Left lobe of liver (tissue), 2 donors: ENCODE measurements around the gene CCDC88C. TPM values are rescaled to one million over a fixed set of nuclear protein-coding genes. Genes with fewer than 3 reads are reported as not detected.
A peak's percentile ranks its signal among the peaks of the same experiment; 100 is the strongest.

Experiments used
- ATAC-seq: fragments of 200-7000 bp; cut with Tn5 transposase; one replicate; pipeline ENCODE4 v1.9.1; 2020; ENCODE audit warnings: mild to moderate bottlenecking, moderate library complexity
- DNase-seq: peaks from one replicate; pipeline ENCODE4 v3.0.0-alpha.2; 2020; ENCODE audit warnings: low spot score
- total RNA-seq: library from RNA; stranded (reverse); gene quantifications from one replicate; pipeline ENCODE4 v1.2.1, GENCODE V29; 2021
- donor health status: DM: no; HTN: no; CAD: no; lungs with moderate emphysema.
- donor health status: DM: no; HTN: yes; CAD: no.

Gene CCDC88C
- total RNA-seq, 1 donor from 2014 or later: 4.1 TPM

DNA sequence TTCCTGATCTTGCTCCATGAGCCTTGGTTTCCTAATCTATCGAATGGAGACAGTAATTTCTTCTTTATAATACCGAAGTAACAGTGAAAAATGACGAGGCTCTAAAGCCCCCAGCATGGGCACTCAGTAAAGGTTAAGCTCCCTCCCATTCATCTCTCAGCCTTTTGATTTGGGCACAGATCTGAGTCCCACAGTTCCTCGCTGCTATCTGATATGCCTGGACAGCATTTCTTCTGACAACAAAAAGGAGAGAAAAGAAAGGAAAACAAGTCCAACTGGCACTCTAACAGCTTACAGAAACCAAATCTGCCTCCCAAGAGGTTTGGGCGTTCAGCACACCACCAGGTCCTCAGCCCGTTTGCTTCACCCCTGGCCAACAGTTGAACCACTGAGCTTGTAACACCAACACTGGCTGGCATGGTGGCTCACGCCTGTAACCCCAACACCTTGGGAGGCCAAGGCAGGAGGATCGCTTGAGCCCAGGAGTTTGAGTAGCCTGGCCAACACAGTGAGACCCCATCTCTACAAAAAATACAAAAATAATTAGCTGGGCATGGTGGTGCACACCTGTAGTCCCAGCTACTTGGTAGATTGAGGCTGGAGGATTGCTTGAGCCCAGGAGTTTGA, 19.5 kb downstream of the CCDC88C start:
- no peak for DNase-seq
- no peak for ATAC-seq

DNA sequence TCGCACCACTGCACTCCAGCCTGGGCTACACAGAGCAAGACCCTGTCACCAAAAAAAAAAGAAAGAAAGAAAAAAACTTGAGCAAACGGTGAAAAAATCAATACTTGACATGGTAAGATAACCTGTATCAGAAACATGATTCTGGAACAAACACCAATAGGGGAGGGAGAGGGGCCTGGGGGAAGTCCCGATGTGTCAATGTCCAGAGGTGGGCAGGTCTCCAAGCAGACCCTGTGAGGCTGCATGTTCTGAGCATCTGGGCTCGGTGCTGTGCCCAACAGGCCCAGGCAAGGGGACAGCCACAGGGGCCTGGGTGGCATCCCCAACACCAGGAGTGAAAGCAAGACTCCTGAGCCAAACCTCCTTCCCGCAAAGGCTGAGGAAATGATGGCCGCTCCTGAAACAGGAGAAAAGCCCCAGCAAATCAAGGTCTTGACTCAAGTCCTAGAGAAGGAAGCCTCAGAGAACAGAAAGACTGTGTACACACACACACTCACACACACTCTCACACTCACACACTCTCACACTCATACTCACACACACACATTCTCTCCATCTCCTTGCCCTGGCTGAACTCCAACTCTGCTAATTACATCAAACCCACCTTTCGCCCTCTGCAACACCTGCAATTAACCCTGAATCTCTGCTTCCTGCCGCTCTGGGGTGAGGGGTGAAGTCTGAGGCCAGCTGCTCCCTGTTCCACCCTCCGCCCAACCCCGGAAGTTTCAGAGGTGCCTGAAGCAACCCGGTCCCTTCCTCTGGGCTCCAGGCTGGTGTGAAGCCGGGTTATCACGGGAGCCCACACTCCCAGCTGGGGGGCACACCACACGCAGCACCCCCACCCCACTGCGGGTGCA, 20.4 kb downstream of the CCDC88C start:
- DNase-seq (no peak), ATAC-seq (peak; percentile 60)

DNA sequence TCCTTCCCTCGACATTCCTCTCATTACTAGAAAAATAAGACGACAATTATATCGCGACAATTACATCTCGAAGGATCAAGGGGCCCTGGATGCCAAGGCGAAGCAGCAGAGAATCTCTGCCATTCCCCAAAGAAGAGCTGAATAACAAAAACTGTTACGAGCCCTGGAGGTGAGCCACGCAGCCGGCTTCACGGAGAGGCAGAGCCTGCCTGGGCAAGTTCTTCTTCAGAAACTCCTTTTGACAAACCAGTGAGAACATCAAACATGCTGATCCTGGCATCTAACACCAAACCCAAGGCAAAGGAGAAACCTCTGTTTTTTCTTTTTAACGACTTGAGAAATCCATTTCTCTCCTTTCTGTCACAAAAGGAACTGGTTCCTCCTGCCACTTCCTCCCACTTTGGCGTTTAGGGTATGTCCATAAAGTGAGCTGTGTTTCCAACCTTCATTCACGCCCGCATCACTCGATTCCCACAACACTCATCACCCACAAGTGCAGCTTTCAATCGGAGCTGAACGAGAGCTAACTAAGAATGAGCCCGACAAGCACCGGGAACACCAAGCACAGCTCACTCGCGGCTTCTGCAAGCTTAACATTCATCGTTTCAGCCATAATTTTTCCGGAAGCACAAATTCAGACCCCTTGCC, 21.5 kb downstream of the CCDC88C start:
- ATAC-seq: no peak
- no peak for DNase-seq

DNA sequence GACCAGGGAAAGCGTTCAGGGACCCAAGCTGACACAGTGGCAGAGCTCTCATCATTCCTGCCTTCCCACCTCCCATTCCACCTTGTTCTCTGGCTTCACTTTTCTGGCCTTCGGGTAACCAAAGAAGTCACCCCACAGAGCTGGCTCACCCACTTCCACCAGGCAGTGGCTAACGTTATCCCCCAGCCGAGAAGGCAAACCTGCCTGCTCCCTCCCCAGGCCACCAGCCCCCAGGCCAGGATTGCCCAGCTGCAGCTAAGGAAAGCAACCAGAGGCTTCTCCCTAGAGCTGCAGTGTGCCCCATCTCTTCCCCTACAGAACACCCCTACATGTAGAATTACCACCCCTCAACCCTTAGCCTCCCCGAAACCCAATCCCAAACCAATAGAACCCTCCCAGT, 22.2 kb downstream of the CCDC88C start:
- DNase-seq (no peak), ATAC-seq (no peak)

DNA sequence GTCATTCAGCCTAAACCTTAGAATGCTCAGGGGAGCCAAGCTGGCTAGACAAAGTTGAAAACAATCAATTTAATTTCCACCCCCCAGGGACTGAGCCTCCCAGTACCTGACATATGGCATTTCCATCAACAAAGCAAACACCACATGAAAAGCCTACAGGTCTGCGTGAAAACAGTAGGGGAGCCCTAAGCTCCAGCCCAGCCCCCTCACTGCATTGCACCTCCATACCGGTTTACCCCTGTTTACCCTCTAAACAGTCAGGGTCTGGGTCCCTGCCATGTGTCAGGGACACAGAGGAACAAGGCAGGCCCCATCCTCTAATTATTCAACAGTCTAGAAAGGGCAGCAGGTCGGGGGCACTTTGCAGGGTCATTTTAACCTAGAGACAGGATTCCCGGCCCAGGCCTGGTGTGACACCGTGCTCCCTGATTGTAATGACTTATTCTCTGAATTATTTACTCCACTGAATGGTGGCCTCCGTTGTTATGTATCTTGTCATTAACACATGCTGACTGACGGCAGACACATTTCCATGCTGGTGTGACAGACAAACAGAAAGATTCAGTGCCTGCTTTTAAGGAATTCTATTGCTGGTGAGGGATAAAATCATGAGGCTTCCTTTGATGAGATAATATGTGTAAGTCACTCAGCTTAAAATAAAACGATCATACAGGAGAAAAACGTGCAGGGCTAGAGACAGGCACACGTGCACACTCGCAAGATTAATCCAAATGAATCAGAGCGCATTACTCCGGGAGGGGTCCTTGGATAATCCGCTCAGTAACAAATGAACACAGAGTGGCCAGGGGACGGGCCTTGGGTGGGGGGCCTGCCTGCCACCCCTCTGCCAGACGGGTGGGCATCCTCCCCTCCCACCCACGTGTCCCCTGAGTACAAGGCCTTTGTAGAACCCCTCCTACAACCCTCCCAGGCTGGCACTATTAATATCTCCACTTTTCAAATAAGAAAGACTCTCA, 23.2 kb downstream of the CCDC88C start:
- ATAC-seq: no peak
- no peak for DNase-seq

DNA sequence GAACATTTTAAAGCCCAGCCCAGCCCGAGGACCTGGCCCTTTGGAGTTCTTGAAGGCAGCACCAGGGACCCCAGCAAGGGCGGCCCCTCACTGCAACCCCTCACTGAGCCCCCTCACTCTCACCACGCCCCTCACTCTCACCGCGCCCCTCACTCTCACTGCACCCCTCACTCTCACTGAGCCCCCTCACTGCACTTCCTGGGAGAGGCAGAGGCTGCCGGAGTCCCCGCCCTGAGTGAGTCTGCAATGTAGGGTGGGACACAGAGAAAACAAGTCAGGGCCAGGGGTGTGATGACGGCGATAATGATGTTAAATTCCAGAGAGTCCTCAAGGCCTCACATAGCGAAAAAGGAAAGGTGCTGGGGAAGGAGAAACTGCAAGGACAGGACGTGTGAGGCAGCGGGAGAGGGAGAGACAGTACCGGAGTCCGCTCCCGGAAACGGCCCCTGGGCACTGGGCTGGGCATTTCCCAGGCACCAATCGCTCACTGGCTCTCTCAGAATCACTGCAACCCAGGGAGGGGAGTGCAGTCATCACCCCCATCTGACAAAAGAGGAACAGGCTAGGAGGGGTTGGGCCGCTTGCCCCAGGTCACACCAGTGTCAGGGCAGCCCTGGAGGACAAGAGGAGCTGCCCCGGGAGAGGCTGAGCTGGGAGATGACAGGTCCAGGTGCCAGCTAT, 24.9 kb downstream of the CCDC88C start:
- DNase-seq (no peak), ATAC-seq (peak; percentile 21)

DNA sequence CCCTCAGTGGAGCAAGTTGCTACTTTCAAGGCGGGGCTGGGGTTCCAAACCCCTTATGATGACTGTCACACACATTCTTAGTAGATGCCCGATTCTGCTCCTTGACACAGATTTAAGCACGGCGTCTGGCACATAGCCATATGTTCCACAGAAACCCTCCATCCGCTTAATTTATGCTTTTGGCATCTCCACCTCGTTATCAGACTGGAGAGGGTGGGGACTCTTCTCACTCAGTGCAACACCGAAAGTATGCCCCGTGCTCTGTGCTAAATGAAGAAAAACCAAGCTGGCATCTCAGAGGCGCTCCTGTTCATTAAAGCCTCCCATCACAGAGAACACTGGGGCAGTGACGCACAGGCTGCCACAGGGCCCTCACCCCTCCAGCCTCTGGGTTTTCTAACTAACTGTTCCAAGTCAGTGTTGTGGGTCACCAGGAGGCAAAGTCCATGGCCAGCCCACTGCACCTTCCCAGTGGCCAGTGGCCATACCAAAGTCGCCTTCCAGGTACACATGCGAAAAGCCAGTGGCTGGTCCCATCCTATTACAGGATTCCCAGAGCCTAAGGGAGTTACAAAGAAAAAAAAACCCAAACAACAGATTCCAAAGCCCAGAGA, 27.3 kb downstream of the CCDC88C start:
- DNase-seq: no peak

DNA sequence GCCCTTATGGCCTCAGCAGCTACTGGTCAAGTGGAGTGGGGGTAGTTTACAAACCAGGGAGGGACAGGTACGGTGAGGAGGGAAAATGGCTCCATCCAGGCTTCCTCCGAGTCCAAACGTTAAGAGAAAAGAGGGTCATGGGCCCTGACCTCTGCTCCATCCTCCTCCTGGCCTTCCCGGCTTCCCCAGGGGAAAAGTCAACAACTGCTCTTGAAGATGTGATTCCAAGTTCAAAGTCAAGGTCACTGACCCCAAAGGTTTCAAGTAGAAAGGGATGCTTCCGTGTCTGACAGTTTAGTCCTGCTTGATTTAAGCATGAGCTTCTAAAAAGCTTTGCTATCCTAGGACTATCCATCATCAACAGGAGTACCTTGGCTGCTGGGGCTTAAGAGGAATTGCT, 28.5 kb downstream of the CCDC88C start:
- ATAC-seq: no peak
- no peak for DNase-seq

More for the DNA sequence above, 27.3 kb downstream of the CCDC88C start:
- ATAC-seq: no peak

DNA sequence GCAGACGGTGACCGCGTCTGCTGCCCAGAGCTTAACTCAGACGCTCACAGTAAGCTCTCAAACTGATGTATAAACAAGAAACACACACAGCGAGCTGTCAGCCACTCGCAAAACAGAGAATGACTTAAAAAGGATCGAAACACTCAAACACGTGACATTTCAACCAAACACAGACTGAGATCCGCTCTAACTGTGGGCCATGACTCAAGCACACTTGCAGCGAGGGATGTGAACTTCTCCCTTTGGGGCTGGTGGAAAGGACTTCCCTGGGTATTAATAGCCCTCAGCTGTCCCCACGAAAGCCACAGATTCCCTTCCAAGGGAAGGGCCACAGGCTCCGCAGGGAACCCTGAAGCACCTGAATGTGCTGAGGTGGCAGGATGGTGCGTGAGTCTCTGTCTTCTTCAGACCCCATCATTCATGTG, 29.1 kb downstream of the CCDC88C start:
- ATAC-seq: peak; percentile 46
- DNase-seq: no peak

DNA sequence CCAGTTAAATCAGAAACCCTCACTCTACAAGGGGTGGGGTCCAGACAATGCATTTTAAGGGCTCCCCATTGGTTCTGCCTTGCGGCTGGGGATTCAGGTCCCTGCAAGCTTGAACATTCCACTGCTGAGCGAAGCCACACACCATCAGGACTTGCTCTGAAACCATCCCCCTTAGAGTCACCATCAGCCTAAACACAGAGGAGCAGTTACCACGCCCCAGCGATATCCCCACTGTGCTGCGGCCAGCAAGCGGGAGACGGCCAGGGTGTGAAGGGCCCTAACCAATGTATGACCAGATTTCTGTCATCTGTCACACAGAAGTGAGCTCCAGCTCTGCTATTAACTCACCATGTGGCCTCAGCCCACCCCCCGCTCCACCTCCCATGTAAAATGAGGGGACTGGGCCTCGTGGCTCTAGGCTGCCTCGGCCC, 29.7 kb downstream of the CCDC88C start:
- no peak for ATAC-seq
- DNase-seq: no peak

DNA sequence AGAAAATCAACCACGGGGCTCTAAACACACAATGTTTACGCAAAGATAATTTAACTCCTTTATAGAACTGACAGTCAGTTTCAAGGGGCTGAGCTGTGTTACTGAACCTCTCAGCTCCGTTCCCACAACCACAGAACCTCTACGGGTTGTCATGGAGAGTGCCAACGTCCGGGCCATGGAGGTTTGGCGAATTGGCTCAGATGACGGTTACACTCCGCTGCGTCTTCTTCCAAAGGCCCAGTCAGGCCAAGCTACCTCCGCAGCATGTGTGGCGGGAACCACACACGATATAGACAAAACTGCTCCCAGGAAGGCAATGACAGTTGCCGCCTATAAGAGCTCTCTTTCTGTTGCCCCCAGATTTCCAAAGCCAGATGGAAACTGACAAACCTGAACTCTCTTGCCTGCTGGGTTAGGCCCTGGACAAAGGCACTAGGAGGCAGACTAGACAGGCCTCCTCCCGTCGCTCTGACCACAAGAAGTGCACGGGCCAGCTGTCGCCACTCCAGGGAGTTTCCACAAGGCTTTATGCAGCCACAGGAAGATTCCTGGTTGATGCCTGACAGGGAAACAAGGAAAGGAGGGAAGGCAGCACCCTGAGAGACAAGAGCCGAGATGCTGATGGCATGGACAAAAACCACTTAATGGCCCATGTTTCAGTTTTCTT, 30.3 kb downstream of the CCDC88C start:
- ATAC-seq (no peak), DNase-seq (no peak)

DNA sequence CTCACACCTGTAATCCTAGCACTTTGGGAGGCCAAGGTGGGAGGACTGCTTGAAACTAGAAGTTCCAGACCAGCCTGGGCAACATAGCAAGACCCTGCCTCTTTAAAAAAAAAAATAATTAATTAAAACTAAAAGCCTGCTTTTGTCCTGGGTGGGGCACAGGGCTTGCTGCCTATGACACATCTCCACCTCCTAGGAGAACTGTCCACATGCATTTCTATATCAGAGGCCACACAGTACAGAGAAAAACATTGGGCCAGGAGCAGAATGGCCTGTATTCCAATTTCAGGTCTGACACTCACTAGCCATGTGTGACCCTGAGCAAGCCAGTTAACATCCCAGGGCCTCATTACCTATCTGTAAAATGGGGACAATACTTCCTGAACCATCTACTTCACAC, 31.9 kb downstream of the CCDC88C start:
- ATAC-seq (no peak), DNase-seq (no peak)

DNA sequence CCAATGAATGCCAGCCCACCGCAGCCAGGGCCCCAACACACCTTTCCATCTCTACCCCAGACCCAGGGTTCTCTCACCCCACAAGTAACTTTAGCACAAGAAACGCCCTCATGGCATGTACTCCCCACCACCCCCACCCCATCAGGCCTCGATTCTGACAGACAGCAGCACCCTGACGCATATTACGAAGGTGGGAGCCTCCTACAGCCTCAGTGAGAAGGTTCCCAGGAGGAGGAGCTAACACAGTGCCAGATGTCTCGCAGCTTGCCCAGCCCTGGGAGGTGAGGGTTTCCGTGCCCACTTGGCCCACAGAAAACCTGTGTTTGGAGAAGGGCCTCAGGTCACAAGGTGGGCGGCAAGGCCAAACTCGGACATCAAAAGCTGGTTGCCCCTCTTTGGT, 32.4 kb downstream of the CCDC88C start:
- DNase-seq (no peak), ATAC-seq (no peak)

DNA sequence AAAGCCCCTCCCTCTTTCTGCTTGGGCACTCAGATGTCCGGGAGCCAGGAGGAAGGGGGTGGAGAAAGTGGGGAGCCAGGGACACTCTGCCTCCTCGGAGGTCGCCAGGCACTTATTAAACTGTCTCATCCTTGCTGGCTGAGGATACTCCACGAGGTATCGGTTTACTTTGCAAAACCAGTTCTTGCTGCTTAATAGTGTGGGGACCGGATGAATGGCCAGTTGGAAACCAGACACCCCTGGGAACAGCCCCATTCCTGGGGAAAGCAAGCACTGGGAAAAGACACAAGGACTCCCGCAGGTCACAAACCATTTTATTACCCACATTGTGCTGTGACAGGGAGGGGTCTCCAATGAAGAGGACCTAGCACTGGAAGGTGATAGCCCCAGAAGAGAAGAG, 34.2 kb downstream of the CCDC88C start:
- no peak for ATAC-seq
- no peak for DNase-seq

DNA sequence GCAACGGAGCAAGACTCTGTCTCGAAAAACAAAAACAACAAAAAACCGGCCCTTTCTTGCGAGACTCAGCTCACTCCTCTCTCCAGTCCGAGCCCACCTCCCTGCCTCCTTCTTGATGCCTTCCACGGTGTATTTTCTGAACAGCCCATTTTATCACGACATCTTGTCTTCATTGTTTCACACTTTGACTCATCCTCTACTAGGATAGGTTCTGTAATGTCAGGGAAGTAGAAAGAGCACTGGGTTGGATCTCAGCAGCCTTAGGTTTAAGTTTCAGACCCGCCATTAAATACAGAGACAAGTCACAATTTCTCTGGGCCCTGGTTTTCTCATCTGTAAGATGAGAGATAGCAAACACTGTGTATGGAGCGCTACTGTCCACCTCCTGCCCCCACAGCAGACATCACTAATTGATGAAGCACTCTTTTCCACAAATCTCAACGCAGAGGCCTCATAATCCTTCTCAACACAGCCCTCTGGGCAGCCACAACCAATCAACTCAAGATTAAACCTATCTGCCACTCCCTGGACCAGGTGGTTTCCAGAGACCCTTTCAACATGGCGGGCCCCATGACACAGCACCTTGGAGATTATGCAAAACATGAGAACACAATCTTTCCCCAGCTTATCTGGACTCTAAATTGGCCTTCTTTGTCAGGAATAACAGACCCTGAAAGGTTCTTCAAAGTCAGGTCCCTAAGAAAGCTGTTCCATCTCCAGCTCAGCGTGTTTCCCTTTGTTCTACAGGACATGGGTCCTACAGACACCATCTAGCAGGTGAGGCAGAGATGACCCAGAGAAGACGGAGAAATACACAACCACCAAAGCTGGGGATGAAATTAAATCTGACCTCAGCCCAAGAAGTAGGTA, 35.6 kb downstream of the CCDC88C start:
- ATAC-seq (no peak), DNase-seq (no peak)

DNA sequence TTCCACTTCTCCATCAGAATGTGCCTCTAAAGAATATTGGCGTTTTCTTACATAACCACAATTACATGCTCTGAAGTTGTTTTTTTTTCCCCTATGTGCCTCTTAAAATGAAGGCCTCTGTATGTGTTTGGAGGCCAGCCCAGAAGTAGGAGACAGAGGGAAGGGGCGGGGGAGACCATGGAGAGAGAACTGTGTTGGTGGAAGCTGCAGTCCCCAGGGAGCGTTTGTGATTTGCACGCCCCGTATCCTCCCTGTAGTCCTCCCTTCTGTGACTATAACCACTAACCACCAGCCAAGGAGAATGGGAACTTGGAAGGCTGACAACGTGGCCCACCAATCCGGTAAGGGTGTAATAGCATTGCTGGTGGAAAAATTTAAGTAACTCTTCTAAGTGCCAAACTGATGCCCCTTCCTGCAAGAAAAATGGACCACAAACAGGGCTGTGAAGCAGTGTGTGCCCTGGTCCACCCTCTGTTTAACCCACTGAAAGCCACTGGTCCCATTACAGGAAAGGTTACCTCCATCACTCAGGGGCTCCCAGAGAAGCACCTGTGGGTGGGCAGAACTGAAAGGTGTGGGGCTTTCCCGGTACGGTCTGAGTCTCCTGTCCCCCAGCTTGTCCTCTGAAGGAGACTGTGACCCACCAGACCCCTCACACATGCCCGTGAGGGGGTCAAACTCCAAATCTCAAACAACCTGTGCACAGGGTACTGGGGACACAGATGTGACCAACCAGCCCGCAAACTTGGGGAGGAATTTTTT, 36.8 kb downstream of the CCDC88C start:
- DNase-seq (no peak), ATAC-seq (no peak)

DNA sequence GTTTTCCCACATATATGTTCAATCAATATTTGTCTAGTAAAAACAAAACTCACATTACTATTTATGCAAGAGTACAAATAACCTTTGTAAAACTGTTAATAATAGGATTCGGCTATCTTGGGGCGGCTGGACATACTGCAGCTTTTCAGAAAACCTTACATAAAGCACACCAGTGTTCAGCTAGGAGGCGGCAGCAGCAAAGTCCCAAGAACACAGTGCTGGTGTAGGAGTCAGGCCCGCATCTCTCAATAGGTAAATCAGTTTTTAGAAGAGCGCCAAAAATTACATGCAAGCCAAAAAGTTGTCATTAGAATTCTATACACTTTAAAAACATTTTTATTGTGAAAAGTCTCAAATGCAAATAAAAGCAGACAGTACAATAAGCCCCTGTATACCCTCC, 37.5 kb downstream of the CCDC88C start:
- DNase-seq: no peak
- ATAC-seq: no peak

DNA sequence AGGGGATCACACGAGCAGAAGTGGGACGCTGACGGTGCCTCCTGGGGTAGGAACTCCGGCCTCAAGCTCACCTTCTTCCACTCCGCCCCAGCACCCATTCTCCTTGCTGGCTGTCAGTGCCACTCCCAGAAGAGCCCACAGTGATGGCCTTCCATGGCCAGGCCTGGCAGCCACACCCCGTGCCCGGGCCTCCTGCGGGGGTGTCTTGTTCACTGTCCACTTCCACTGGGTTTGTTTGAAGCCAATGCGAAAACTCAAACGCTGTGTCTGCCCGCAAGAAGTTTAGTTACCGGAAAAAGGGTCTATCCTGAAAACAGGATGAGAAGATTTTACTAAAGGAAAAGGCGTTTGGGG, 38.1 kb downstream of the CCDC88C start:
- ATAC-seq: no peak
- DNase-seq: no peak
